ENCODE data around the gene TNNC1.
A peak's percentile ranks its signal among the peaks of the same experiment; 100 is the strongest.

TNNC1 gene

DNA sequence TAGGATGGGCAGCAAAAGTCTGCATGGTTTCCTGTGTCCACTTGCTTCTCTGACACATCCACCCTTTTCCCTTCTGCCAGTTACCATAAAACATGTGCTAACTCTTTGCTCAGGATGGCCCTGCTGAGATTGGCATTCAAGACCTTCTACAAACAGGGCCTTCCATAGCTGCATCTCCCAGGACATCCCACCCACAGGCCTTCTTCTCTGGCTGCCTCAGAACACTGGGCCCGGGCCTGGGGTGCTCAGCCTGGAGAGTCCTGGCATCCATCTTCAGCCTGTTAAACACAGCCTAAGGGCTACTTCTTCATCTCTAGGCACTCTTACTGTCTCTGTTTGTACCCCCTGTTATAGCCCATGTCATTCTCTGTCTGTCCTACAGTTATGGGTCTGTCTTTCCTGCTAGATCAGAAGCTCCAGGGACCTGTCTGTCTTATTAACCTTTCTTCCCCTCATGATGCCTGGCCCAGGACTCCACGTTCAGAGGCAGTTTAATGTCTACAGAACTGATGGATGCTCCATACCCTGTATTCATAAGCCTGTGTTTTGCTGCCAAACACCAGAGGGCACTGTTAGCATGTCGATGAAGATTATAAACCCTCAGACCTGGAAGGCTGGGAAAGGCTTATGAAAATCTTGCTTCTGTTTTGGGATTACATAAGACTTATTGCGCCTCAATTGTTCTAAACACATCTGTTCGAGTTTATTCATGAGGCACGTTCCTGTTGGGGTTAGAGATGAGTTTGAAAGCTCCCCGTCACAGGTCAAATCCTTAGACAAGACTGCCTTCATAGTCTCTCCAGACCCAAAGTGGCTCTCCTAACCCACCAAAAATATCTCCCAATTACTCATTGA lies 25.5 kb downstream of the TNNC1 start:
- DNase-seq: peak; percentile 36 to 49

DNA sequence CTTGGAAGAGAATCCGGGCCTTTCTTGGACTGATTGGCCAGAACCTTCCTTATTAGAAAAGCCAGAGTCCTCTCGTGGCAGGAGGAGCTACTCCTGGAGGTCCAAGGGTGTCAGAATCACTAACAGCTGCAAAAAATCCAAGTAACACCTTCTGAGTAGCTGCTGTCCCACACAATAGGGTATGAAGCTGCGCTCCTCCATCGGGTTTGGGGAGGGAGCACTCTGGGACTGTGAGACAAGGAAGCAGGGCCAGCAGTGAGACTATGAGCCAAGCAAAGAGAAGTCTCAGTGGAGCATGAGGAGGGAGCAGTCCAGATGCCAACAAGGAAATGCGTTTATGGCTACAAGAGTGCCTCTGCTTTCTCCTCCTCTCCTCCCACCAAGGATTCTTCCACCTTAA lies 30.7 kb downstream of the TNNC1 start:
- DNase-seq: no peak

DNA sequence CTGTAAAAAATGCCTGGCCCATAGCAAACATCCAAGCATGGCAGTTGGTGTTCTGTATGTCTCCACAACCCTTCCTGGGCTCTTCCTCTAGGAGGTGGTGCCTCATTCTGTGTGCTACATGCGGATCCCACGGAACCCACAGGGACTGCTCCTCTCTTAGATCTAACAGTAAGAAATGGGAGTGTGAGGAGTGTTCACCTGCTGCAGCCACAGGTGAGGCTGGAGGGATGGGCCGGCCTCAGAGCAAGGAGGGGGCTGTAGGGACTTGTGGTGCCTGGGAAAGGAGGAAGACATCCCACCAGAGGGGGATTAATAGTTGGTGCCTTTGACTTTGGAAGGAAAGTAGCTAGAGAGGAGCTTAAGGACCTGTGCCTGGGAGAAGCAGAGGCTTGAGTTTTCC lies 31.2 kb downstream of the TNNC1 start:
- no peak for DNase-seq

DNA sequence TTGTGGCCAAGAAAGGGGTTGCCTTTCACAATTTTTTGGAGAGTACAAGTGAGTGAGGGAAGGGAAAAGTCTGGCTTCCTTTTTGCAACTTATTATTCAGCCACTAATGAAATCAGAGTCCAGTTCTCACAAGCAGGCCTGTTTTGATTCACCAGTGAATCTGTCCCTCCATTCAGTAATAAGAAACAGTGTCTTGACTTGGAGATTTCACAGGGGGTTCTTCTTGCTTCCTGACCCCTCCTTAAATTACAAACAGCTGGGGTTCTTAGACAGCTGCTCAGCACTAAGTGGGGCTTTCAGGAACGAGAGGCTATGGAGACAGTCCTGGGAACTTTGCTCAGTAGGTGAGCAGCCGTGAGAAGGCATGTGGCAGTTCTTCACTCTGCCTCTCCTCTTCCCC lies 33.5 kb downstream of the TNNC1 start:
- no peak for DNase-seq

DNA sequence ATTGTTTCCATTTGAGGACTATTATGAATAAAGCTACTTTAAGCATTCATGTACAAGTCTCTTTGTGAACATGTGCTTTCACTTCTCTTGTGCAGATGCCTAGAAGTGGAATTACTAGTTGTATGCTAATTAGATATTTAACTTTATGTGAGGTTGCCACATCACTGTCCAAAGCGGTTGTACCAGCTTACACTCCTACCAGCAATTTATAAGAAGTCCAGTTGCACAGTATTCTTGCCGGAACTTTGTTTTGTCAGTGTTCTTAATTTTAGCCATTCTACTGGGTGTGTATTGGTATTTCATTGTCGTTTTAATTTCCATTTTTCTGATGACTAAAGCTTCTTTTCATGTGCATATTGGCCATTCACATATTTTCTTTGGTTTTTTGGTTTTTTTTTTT lies 38.0 kb downstream of the TNNC1 start:
- no peak for DNase-seq

DNA sequence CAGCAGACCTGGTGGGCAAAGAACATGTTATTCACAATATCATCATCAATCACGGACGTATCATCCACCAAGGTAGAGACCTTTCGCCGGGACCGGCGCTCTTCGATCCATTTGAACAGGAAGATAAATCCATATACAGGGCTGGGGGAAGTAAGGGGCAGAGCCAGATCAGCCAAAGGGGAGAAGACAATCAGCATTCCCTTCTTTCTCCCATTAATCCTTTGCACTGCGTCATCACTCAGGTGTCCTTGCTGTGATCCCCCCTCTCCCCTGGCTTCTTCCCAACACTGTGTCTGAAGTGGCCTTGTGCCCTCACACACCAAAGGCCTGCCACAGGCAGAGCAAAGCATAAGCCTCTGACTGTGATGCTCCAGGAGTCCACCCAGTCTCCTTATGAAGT lies 45.4 kb downstream of the TNNC1 start:
- DNase-seq: no peak

DNA sequence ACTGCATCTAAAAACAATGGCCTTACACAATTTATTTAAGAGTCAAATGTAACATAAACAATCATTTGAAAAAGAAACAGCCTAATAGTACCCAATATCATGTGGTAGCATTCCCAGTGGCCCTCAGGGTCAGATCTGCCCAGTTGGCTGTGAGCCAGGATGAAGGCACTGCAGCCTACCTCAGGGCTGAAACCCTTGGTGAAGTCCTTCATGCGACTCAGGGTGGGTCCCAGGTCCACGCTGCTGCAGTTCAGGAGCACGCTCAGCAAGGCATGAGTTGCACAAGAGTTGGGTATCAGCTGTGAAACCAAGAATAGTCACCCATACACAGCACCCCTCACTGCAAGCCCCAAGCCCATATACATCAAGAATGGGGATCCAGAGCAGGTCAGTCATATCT lies 46.1 kb downstream of the TNNC1 start:
- DNase-seq: no peak

DNA sequence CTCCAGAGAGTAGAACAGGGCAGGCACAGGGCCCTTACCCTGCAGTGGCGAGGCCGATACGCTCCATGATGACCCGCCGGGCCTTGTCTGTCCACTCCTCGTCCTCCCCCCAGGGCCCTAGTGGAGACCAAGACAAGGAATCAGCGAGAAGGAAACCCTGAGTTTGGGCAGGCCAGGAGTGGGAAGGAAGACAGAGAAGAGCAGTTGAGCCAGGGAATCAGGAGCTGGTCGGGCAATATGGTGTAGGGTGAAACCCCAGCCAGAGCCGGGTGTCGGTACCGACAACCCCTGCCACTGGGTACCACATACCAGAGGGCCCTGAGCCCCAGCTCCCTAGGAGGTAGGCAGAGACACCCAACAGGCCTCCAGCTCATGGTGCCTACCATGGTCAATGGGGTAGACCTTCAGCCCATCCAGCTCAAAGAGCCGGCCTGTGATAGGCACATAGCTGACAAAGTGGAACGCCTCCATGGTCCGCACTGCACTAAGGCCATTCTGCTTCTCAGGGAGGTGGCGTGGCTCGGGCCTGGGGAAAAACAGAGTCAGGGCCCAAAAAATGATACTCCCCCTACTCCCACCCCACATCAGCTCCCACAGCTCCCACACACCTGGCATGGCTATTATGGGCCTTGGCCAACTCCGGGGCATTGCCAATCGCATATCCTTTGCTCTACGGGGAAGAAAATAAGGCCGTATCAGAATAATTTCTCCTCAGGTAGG lies 46.9 kb downstream of the TNNC1 start:
- no peak for DNase-seq

DNA sequence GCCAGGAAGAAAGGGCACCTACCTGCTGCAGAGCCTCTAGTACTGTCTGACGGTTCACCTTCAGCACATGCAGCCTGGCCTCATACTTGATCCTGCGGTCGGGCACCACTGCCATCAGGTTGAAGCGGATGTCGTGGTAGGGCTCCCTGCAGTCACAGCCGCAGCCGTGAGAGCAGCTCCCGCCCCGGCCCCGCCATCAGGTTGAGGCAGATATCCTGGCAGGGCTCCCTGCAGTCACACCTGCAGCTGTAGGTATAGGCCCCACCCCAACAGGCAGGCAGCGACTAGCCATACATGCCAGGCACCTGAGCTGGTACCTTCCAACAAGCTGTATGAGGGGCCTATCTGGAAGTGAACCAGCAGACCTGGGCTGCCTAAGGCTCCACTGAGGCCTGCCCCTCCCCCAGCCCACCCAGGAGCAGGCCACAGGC lies 47.6 kb downstream of the TNNC1 start:
- no peak for DNase-seq

DNA sequence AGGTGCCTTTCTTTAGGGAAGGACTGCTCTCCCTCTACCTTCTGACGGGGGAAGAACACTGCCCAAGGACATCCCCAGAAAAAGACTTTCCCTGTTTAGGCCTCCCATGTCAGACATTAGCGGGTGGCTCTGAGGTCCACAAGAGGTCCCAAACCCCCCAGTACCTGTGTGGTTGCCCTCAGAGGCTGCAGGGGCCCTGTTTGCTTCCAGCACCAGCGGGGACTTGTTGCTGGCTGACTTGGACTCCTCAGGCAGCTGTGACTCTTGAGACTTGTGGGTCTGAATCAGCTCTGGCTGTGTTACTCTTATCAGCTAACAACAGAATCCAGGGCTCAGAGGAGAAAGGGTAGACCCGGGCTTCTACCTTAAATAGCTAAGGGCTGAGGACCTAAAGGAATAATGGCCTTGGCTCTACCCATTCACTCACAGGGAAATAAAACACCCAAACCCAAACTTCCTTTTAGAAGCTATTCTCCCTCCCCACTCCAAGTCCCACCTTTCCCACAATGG lies 48.2 kb downstream of the TNNC1 start:
- no peak for DNase-seq

DNA sequence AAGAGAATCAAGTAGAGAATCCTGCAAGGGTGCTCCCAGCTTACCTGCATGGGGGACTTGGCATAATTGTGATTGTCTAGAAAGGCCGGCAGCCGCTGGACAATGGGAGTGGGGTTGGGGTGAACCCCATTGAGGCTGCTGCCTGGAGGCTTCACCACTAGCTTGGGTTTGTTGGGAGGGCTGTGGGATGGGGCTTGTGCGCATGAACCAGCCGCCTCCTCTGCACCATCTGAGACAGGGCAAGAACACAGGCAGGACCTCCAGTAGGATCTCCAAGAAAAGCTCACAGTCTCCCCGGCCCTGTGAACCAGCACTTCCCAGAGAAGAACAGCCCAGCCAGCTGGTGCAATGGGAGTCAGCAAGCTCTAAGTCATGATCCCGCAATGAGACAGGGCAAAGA lies 48.8 kb downstream of the TNNC1 start:
- no peak for DNase-seq

DNA sequence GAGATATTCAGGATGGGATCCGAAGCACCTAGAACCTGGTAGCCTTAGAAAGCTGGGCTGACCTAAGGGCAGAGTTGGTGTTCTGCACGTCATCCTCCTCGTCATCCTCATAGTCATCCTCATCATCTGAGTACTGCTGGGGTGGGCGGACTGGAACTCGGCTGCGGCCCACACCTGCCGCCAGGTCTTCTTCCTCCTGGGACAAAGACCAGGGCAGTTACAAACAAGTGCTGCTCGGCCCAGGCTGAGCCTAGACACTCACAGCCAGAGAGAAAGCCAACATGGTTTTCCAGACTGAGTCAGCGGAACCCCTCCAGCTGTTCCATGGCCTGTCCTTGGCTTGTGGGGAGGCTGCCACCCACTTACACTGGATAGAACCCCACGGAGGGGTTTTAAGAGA lies 49.5 kb downstream of the TNNC1 start:
- no peak for DNase-seq

DNA sequence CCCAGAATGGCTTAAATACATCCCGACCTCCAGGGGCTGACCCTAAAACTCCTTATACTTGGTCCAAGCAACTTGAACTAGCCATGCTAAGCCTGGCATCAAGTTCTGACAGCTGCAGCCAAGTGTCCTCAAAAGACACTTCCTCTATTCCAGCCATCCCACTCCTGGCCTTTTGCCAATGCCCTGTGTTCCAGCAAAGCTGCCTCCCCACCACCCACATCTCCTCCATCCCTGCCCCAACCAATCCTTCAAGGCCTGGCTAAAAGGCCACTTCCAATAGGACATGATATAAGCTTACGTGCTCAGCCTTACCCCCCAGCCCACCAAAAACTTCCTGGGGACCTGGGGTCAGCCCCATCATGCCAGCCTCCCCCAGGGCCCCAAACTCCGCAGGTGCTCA lies 49.9 kb downstream of the TNNC1 start:
- DNase-seq: no peak

DNA sequence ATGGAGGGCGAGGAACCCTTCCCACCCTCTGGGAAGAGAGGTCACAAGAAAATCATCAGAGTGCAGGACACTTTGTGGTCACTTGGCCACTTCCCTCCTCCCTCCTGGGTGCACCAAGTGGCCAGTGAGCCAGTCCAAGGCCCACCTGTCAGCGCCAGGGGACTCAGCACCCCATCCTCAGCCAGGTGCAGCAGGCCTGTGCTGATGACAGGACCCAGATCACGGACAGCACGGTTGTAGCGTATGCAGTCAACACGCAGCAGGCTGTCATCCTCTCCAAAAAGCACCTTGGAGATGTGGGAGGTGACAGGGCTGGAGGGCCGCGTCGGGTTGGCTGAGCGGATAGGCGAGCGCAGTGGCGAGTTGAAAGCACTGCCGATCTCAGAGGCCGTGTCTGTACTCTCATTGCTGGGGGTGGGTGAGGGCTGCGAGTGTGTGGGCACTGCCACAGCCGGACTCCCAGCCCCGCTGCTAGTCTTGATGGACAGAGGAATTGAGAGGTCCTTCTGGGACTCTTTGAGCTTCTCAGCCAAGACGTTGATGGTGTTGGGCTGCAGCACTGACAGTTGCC lies 50.5 kb downstream of the TNNC1 start:
- no peak for DNase-seq

DNA sequence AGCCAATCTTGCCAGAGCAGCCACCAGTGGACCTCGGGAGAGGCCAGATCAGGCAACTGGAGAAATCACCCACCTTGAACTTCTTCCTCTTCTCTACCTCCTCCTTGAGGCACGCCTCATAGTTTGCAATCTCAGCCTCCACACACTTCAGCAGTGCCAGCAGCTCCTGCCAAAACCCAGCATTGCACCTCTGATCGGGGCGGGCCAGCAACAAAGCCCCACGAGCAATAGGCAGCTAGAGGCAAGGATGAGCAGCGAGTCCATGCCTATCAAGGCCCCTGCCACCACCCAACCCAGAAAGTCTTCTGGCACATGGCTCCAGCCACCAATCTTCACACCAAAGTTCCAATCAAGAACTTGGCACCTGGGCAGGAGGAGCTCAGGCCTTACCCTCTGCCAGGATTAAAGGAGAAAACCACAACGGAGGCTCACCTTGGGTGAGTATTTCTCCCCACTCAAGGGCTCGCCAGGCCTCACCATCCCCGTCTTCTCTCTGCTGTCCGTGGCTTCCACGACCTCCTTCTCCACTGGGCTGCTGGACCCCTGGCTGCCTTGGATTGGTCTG lies 51.1 kb downstream of the TNNC1 start:
- DNase-seq: no peak

DNA sequence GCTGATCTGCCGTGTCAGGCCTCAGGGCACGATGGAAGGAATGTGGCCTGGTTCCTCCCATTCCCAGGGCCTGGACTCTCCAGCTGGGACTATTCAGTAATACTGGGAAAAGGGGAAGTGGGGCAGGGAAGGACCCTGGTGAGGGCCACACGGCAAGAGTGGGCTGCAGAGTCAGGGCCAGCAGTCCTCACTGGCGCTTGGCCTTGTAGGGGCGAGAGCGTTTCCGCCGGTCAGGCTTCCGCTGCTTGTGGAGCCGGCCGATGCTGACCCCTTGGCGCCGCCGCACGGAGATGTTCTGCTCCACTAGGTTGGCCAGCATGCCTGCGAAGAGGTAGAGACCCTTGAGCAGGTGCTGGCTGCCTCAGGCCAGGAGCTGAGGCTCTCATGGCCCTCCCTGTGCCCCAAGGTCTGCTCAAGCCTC lies 51.7 kb downstream of the TNNC1 start:
- no peak for DNase-seq

DNA sequence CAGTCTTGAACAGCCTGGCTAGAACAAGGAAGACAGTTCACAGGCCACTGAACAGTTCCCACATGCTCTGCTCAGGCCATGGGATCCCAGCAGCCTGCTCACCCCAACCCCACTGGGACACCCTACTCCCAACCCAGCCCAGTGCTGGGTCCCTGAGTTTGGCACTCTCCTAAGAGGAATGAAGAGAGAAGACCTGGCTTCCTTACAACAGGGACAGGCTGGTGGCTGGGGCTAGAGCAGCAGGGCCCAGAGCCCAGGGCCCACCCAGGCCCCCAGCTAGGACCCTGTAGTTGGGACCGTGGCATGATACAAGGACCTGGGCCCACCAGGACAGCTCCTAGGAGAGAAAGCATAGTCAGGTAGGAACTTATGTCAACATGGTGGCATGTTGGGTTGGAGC lies 52.3 kb downstream of the TNNC1 start:
- no peak for DNase-seq
